ENCODE results near the gene CD300LG.

CD300LG gene

GRCh38 chr17:43900183-43900857 is 53.3 kb downstream of the CD300LG start:
- no peaks in the 10 kb centered on the region; the same call in 1 of the 2 replicates for H3K27me3 ChIP-seq (replicated peaks; ENCODE audit: insufficient read depth, low read length)
- no peaks in the 10 kb centered on the region for H4K20me1 ChIP-seq (ENCODE audit: insufficient read depth, low read length)
- peak overlapping the region; percentile 95 for H3K4me2 ChIP-seq (ENCODE audit: low read depth, low read length)
- H3K79me2 ChIP-seq (ENCODE audit: low read length): no peaks in the 10 kb centered on the region
- peak overlapping the region; percentile 69 for H3K4me3 ChIP-seq (ENCODE audit: low read length)
- no peaks in the 10 kb centered on the region for H3F3A ChIP-seq (ENCODE audit: insufficient read depth, low read length)
- H2AFZ ChIP-seq (ENCODE audit: low read length): peak overlapping the region; percentile 93
- no peak overlapping the region for H3K27ac ChIP-seq (ENCODE audit: low read length)
- no peaks in the 10 kb centered on the region for H3K36me3 ChIP-seq (replicated peaks; ENCODE audit: insufficient read depth, low read length)
- no peaks in the 10 kb centered on the region for H3K9me3 ChIP-seq (replicated peaks; ENCODE audit: insufficient read depth, low read length)
- no peaks in the 10 kb centered on the region for H3K9me2 ChIP-seq (replicated peaks; ENCODE audit: insufficient read depth, low read length)
- no peak for TF ChIP-seq EZH2 (optimal IDR thresholded peaks at IDR 0.05; ENCODE audit: low read depth, low read length)
- DNase-seq: peak; percentile 80
- peak overlapping the region; percentile 42; the same call in 1 of the 2 replicates for H3K9ac ChIP-seq (ENCODE audit: low read length)
- H3K4me1 ChIP-seq (ENCODE audit: low read length): peaks cover 3% of the 10 kb centered on the region; the same call in 1 of the 2 replicates

GRCh38 chr17:43900858-43901754 is 54.1 kb downstream of the CD300LG start:
- Histone ChIP-seq H3K27me3 (replicated peaks; ENCODE audit: insufficient read depth, low read length) (peaks cover 4% of the 10 kb centered on the region; the same call in 1 of the 2 replicates), H3K36me3 (replicated peaks; ENCODE audit: insufficient read depth, low read length) (no peaks in the 10 kb centered on the region), H4K20me1 (ENCODE audit: insufficient read depth, low read length) (no peaks in the 10 kb centered on the region), H3K79me2 (ENCODE audit: low read length) (no peaks in the 10 kb centered on the region), H3K4me2 (ENCODE audit: low read depth, low read length) (peak overlapping the region; percentile 95), H3K9ac (ENCODE audit: low read length) (peak overlapping the region; percentile 42; the same call in 1 of the 2 replicates), H3K9me2 (replicated peaks; ENCODE audit: insufficient read depth, low read length) (no peaks in the 10 kb centered on the region), H2AFZ (ENCODE audit: low read length) (peak overlapping the region; percentile 93), H3F3A (ENCODE audit: insufficient read depth, low read length) (no peaks in the 10 kb centered on the region), H3K4me3 (ENCODE audit: low read length) (peak overlapping the region; percentile 69), H3K4me1 (ENCODE audit: low read length) (peaks cover 3% of the 10 kb centered on the region; the same call in 1 of the 2 replicates), H3K27ac (ENCODE audit: low read length) (no peak overlapping the region), H3K9me3 (replicated peaks; ENCODE audit: insufficient read depth, low read length) (no peaks in the 10 kb centered on the region)
- no peak for DNase-seq
- TF ChIP-seq EZH2 (optimal IDR thresholded peaks at IDR 0.05; ENCODE audit: low read depth, low read length) (no peak), CTCF (IDR thresholded peaks at IDR 0.05; ENCODE audit: low read length) (no peak), EZH2phosphoT487 (IDR thresholded peaks at IDR 0.05; ENCODE audit: low read length) (no peak)

- Histone ChIP-seq H3K27me3 (replicated peaks; ENCODE audit: insufficient read depth, low read length) (peaks cover 11% of the 10 kb centered on the region), H3K79me2 (ENCODE audit: low read length) (no peaks in the 10 kb centered on the region), H3K9me3 (replicated peaks; ENCODE audit: insufficient read depth, low read length) (no peaks in the 10 kb centered on the region), H3K36me3 (replicated peaks; ENCODE audit: insufficient read depth, low read length) (no peaks in the 10 kb centered on the region), H2AFZ (ENCODE audit: low read length) (no peak overlapping the region), H4K20me1 (ENCODE audit: insufficient read depth, low read length) (no peaks in the 10 kb centered on the region), H3K27ac (ENCODE audit: low read length) (no peak overlapping the region), H3K4me1 (ENCODE audit: low read length) (peaks cover 3% of the 10 kb centered on the region; the same call in 1 of the 2 replicates), H3K9me2 (replicated peaks; ENCODE audit: insufficient read depth, low read length) (no peaks in the 10 kb centered on the region), H3K4me3 (ENCODE audit: low read length) (no peak overlapping the region), H3F3A (ENCODE audit: insufficient read depth, low read length) (no peaks in the 10 kb centered on the region), H3K4me2 (ENCODE audit: low read depth, low read length) (no peak overlapping the region), H3K9ac (ENCODE audit: low read length) (no peak overlapping the region)
- TF ChIP-seq CTCF (IDR thresholded peaks at IDR 0.05; ENCODE audit: low read length): no peak
- no peak for TF ChIP-seq EZH2phosphoT487 (IDR thresholded peaks at IDR 0.05; ENCODE audit: low read length)
- no peak for DNase-seq
Measured at GRCh38 chr17:43901861-43902589, 55.0 kb downstream of the CD300LG start.

Measured in MM.1S (cell line).